Stimulated activated CD4-positive, alpha-beta T cell treated with anti-CD3 and anti-CD28 coated beads, TNF-alpha, amount 100 ng/mL, for 48 hours (primary cell): ENCODE data around the gene TFPT.

Experiments
- DNase-seq, 3 donors: peaks; one replicate each; pipeline ENCODE4 v3.0.0-alpha.2; 2020; ENCODE audit warnings: low read depth in 3 of 3

Gene TFPT

GRCh38 chr19:54081032-54081431, 34.4 kb downstream of the TFPT start, which contains the start of gene TARM1:
TSS of gene TARM1 (minus strand) at chr19:54081365. CDS start at chr19:54081340, 25 bp downstream.
- DNase-seq: no peak

DNA sequence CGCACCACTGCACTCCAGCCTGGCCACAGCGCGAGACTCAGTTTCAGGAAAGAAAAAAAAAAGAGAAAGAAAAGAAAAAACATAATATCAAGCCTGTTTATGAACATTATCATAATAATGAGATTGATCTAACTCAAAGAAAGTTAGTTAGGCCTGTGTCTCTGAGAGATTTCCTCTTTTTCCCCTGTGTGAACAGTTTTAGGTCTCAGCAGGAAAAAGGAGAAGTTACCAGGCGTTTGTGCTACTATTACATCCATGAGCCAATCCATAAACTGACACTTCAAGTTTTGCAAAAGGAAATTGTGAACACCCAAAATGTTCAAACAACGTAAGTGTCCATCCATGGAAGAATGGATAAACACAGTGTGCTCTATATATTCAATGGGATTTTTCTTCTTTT, 38.1 kb downstream of the TFPT start:
- DNase-seq: no peak

DNA sequence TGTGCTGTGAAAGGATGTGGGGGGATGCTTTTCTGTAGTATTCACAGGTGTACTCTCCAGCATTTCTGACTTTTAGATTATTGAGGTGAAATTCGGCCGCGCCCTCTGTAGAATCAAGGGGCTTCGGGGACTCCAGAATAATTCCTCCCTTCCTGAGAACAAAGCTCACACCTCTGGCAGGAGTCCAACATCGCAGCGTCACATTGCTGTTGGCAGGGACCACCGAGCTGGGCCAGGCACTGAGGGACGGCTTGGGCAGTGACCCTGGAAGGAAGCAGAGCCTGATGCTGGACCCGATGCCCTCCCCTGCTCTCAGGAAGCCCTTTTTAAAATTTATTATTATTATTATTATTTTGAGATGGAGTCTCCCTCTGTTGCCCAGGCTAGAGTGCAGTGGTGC, 40.6 kb downstream of the TFPT start:
- DNase-seq: no peak

- DNase-seq: no peak
These were observed 41.6 kb downstream of the TFPT start for GRCh38 chr19:54073829-54074228.

DNA sequence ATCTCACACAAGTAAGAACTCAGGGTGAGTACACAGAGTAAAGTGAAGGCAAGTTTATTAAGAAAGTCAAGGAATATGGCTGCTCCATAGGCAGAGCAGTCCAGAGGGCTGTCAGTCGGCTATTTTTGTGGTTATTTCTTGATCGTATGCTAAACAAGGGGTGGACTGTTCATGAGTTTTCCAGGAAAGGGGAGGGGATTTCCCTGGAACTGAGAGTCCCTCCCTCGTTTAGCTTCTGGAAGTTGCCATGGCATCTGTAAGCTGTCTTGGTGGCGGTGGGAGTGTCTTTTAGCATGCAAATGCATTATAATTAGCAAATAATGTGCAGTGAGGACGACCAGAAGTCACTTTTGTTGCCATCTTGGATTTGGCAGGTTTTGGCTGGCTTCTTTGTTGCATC, 46.0 kb downstream of the TFPT start:
- no peak for DNase-seq

- no peak for DNase-seq
These were observed 51.9 kb downstream of the TFPT start, which contains the start of gene VSTM1 for GRCh38 chr19:54063350-54064116. TSS of gene VSTM1 (minus strand) at chr19:54063897. CDS start at chr19:54063777, 120 bp downstream.

DNA sequence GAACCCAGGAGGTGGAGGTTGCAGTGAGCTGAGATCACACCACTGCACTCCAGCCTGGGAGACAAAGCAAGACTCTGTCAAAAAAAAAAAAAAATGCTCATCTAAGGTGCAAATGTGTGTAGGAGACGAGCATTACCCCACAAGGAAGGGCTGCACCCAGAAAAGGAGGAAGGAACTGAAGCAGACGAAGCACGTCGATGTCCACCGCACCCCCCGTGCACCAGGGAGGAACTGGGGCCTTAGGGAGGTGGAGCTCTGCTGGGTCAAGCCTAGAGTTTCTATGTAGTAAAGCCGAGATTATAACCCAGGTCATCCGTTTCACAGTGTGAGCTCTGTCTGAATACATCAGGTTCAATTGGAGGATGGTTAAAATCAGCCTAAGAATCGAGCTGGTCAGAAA, 52.8 kb downstream of the TFPT start:
- DNase-seq: no peak
